PC-3 (cell line): ENCODE measurements around the gene EVL. TPM values are rescaled to one million over a fixed set of nuclear protein-coding genes. Genes with fewer than 3 reads are reported as not detected.
A peak's percentile ranks its signal among the peaks of the same experiment; 100 is the strongest.

Experiments used
- ATAC-seq: fragments of 200-7000 bp; cut with Tn5 transposase; 2 replicates; pipeline ENCODE4 v1.9.1; 2020; ENCODE audit warnings: mild to moderate bottlenecking, moderate library complexity
- BruUV-seq: library from RNA; stranded (reverse); fragments of 400-500 nt; replicated peaks from 2 replicates; lab custom pipeline; 2021; lab: Mats Ljungman, UMichigan
- CTCF ChIA-PET: fragments of 300-600 bp; sonication (Branson Sonifier 250); formaldehyde crosslinking; loops from one replicate; lab custom pipeline; 2022; ENCODE audit warnings: antibody characterized with exemption; lab: Charles Lee
- POLR2A ChIA-PET: fragments of 300-600 bp; sonication (Branson Sonifier 250); formaldehyde crosslinking; loops from one replicate; lab custom pipeline; 2022; ENCODE audit warnings: antibody characterized with exemption; ENCODE audit not compliant: unreplicated experiment; lab: Charles Lee
- DNase-seq: peaks from one replicate; pipeline ENCODE4 v3.0.0-alpha.2; 2015
- H2AFZ ChIP-seq: fragments of 300-600 bp; sonication (generic); 2 replicates; pipeline ENCODE4 v1.6.0; 2016; ENCODE audit warnings: antibody characterized with exemption, low read length
- H3F3A ChIP-seq: fragments of 300-600 bp; sonication (generic); one replicate; pipeline ENCODE4 v1.6.0; 2017; ENCODE audit warnings: antibody characterized with exemption, low read length, control low read depth, mild to moderate bottlenecking; ENCODE audit not compliant: unreplicated experiment
- H3K27ac ChIP-seq: fragments of 300-600 bp; sonication (generic); 2 replicates; pipeline ENCODE4 v1.5.1; 2016; ENCODE audit warnings: mild to moderate bottlenecking, low read length
- H3K27me3 ChIP-seq: fragments of 300-600 bp; sonication (generic); 2 replicates; pipeline ENCODE4 v1.6.1; 2016; ENCODE audit warnings: low read length, mixed read lengths
- H3K36me3 ChIP-seq: fragments of 300-600 bp; sonication (generic); 2 replicates; pipeline ENCODE4 v1.6.1; 2016; ENCODE audit warnings: low read depth, mixed run types, low read length, mixed read lengths
- H3K4me1 ChIP-seq: fragments of 300-600 bp; sonication (generic); 2 replicates; pipeline ENCODE4 v1.5.1; 2016; ENCODE audit warnings: low read length; ENCODE audit not compliant: insufficient read depth
- H3K4me2 ChIP-seq: fragments of 300-600 bp; sonication (generic); 2 replicates; pipeline ENCODE4 v1.6.0; 2016; ENCODE audit warnings: low read length
- H3K4me3 ChIP-seq: fragments of 300-600 bp; sonication (generic); 2 replicates; pipeline ENCODE4 v1.5.1; 2016; ENCODE audit warnings: mild to moderate bottlenecking, low read length, mixed read lengths
- H3K79me2 ChIP-seq: fragments of 300-600 bp; sonication (generic); 2 replicates; pipeline ENCODE4 v1.6.1; 2017; ENCODE audit warnings: low read length, mixed read lengths
- H3K9ac ChIP-seq: fragments of 300-600 bp; sonication (generic); 2 replicates; pipeline ENCODE4 v1.6.0; 2016; ENCODE audit warnings: mild to moderate bottlenecking, low read length
- H3K9me2 ChIP-seq: fragments of 300-600 bp; sonication (generic); replicated peaks from 2 replicates; pipeline ENCODE4 v1.6.1; 2016; ENCODE audit warnings: mixed run types, low read length, mixed read lengths
- H3K9me3 ChIP-seq: fragments of 300-600 bp; sonication (generic); 2 replicates; pipeline ENCODE4 v1.6.1; 2016; ENCODE audit warnings: low read length, mixed read lengths
- H4K20me1 ChIP-seq: fragments of 300-600 bp; sonication (generic); 2 replicates; pipeline ENCODE4 v1.6.1; 2016; ENCODE audit warnings: low read length, mixed read lengths
- CTCF ChIP-seq: fragments of 300-600 bp; sonication (generic); conservative IDR thresholded peaks from 2 replicates; pipeline ENCODE4 v1.5.1; 2017; ENCODE audit warnings: antibody characterized with exemption, low read depth, mild to moderate bottlenecking, low read length
- EZH2 ChIP-seq: fragments of 300-600 bp; sonication (generic); IDR thresholded peaks from one replicate; pipeline ENCODE4 v1.6.1; 2017; ENCODE audit warnings: antibody characterized with exemption, mild to moderate bottlenecking, low read length; ENCODE audit not compliant: unreplicated experiment
- EZH2phosphoT487 ChIP-seq: fragments of 300-600 bp; sonication (generic); IDR thresholded peaks from 2 replicates; pipeline ENCODE4 v1.6.1; 2018; ENCODE audit warnings: mild to moderate bottlenecking, antibody characterized with exemption, low read length, borderline replicate concordance
- intact Hi-C: fragments of 100-400 bp; cut with micrococcal nuclease; formaldehyde crosslinking; loops from 2 replicates; pipeline ENCODE4 v1.9.0; 2023
- total RNA-seq: library from RNA; depleted of rRNA; stranded (reverse); fragments of >200 nt; gene quantifications from 2 replicates; pipeline ENCODE4 v1.2.3, GENCODE V29; 2014

The EVL gene
- total RNA-seq, 1 experiment from 2014 or later: 26.5 TPM

GRCh38 chr14:100187247-100187833, 122.1 kb downstream of the EVL start:
- H3K27me3 ChIP-seq: no peaks in the 10 kb centered on the region
- H3K4me3 ChIP-seq: no peak overlapping the region
- no peaks in the 10 kb centered on the region for H3K36me3 ChIP-seq
- H4K20me1 ChIP-seq: no peaks in the 10 kb centered on the region
- TF ChIP-seq EZH2: no peak
- no peak overlapping the region for H3K9ac ChIP-seq
- H3K27ac ChIP-seq: no peak overlapping the region
- no peaks in the 10 kb centered on the region for H3K9me2 ChIP-seq
- POLR2A ChIA-PET: no interaction called here
- no peak overlapping the region for H3K4me2 ChIP-seq
- intact Hi-C loops: no loop called here
- no TSS peak for BruUV-seq
- no peak overlapping the region for H2AFZ ChIP-seq
- no peaks in the 10 kb centered on the region for H3K79me2 ChIP-seq
- ATAC-seq (no peak), DNase-seq (no peak)
- H3F3A ChIP-seq: no peaks in the 10 kb centered on the region
- CTCF ChIA-PET: no interaction called here
- no peaks in the 10 kb centered on the region for H3K9me3 ChIP-seq
- peaks cover 3% of the 10 kb centered on the region for H3K4me1 ChIP-seq

- H3F3A ChIP-seq: no peaks in the 10 kb centered on the region
- intact Hi-C loops: no loop called here
- TF ChIP-seq CTCF (no peak), EZH2phosphoT487 (no peak), EZH2 (no peak)
- no peak overlapping the region for H3K9ac ChIP-seq
- no peak overlapping the region for H3K4me2 ChIP-seq
- H3K4me1 ChIP-seq: peaks cover 10% of the 10 kb centered on the region
- POLR2A ChIA-PET: no interaction called here
- ATAC-seq (no peak), DNase-seq (no peak)
- no peak overlapping the region for H3K27ac ChIP-seq
- no peaks in the 10 kb centered on the region for H3K36me3 ChIP-seq
- no peak overlapping the region for H2AFZ ChIP-seq
- BruUV-seq: no TSS peak
- no peaks in the 10 kb centered on the region for H3K9me3 ChIP-seq
- CTCF ChIA-PET: no interaction called here
- H3K4me3 ChIP-seq: no peak overlapping the region
- H4K20me1 ChIP-seq: no peaks in the 10 kb centered on the region
- H3K79me2 ChIP-seq: no peaks in the 10 kb centered on the region
- no peaks in the 10 kb centered on the region for H3K9me2 ChIP-seq
- H3K27me3 ChIP-seq: no peaks in the 10 kb centered on the region
Measured at GRCh38 chr14:100188392-100189030, 123.3 kb downstream of the EVL start.

GRCh38 chr14:100190126-100190525, 124.9 kb downstream of the EVL start:
- CTCF ChIA-PET: interaction anchor here (0.6 kb wide), 1 partner anchor 219 kb away, joined by 4 read pairs; no protein-coding TSS in a partner anchor

More at GRCh38 chr14:100190126-100190525, 124.9 kb downstream of the EVL start:
- no peak for ATAC-seq
- POLR2A ChIA-PET: no interaction called here
- no peak overlapping the region for H3K4me3 ChIP-seq
- TF ChIP-seq EZH2: no peak
- no peak for TF ChIP-seq EZH2phosphoT487
- no peak for TF ChIP-seq CTCF
- H3K9me3 ChIP-seq: no peaks in the 10 kb centered on the region
- intact Hi-C loops: loop anchor here (5.0 kb wide), 2 partner anchors 133 to 187 kb away; partner anchors contain the start of gene WDR25
- H3K27me3 ChIP-seq: no peaks in the 10 kb centered on the region
- H3K79me2 ChIP-seq: no peaks in the 10 kb centered on the region
- no peaks in the 10 kb centered on the region for H3K36me3 ChIP-seq
- peak; percentile 49 for DNase-seq
- no peak overlapping the region for H3K4me2 ChIP-seq
- H2AFZ ChIP-seq: no peak overlapping the region
- H3K4me1 ChIP-seq: peaks cover 12% of the 10 kb centered on the region
- no peak overlapping the region for H3K9ac ChIP-seq
- no peaks in the 10 kb centered on the region for H3K9me2 ChIP-seq
- no peak overlapping the region for H3K27ac ChIP-seq
- H3F3A ChIP-seq: no peaks in the 10 kb centered on the region
- no TSS peak for BruUV-seq
- H4K20me1 ChIP-seq: no peaks in the 10 kb centered on the region
